PC-3 (cell line): ENCODE measurements around the gene PODN.

ENCODE experiments used
- EZH2 ChIP-seq: fragments of 300-600 bp; sonication (generic); IDR thresholded peaks from one replicate; pipeline ENCODE4 v1.6.1; 2017; ENCODE audit warnings: antibody characterized with exemption, mild to moderate bottlenecking, low read length; ENCODE audit not compliant: unreplicated experiment
- EZH2phosphoT487 ChIP-seq: fragments of 300-600 bp; sonication (generic); IDR thresholded peaks from 2 replicates; pipeline ENCODE4 v1.6.1; 2018; ENCODE audit warnings: mild to moderate bottlenecking, antibody characterized with exemption, low read length, borderline replicate concordance
- TF ChIP-seq, protein P1 (sequence below): fragments of 300-600 bp; sonication (generic); conservative IDR thresholded peaks from 2 replicates; pipeline ENCODE4 v1.5.1; 2017; ENCODE audit warnings: antibody characterized with exemption, low read depth, mild to moderate bottlenecking, low read length

DNA sequence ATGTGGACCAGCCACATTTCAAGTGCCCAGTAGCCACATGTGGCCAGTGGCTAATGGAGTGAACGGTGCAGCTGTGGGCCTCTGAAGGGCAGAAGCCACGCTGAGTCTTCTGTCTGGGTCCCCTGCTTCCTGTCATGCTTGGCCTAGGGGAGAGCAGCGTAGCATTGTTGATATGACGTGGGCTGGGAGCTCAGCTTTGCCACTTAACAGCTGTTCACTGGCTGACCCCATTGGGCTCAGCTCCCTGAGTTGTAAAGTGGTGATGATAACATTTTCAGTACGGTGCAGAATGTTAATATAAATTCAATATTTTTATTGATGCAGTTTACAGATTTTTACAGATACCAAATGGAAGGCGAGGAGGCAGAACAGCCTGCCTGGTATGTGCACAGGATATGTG lies 4.5 kb downstream of the PODN start:
- TF ChIP-seq, protein P1, sequence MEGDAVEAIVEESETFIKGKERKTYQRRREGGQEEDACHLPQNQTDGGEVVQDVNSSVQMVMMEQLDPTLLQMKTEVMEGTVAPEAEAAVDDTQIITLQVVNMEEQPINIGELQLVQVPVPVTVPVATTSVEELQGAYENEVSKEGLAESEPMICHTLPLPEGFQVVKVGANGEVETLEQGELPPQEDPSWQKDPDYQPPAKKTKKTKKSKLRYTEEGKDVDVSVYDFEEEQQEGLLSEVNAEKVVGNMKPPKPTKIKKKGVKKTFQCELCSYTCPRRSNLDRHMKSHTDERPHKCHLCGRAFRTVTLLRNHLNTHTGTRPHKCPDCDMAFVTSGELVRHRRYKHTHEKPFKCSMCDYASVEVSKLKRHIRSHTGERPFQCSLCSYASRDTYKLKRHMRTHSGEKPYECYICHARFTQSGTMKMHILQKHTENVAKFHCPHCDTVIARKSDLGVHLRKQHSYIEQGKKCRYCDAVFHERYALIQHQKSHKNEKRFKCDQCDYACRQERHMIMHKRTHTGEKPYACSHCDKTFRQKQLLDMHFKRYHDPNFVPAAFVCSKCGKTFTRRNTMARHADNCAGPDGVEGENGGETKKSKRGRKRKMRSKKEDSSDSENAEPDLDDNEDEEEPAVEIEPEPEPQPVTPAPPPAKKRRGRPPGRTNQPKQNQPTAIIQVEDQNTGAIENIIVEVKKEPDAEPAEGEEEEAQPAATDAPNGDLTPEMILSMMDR, result no peak
- no peak for TF ChIP-seq EZH2
- TF ChIP-seq EZH2phosphoT487, result no peak
